RPMI8226 (cell line): ENCODE data around the gene TMPRSS2.

Experiments
- DNase-seq: peaks from one replicate; pipeline ENCODE4 v3.0.0-alpha.2; 2015

Gene TMPRSS2

GRCh38 chr21:41507521-41508414, at the start of gene TMPRSS2:
TMPRSS2 (minus strand) TSS chr21:41508158; CDS start chr21:41498133, 10,025 bp downstream.
- DNase-seq, result no peak

GRCh38 chr21:41555057-41555456, 47.1 kb upstream of the TMPRSS2 start:
- no peak for DNase-seq

- DNase-seq, result no peak
Measured at GRCh38 chr21:41552254-41552653, 44.3 kb upstream of the TMPRSS2 start.

- DNase-seq, result no peak
Measured at GRCh38 chr21:41548781-41549180, 40.8 kb upstream of the TMPRSS2 start.

- no peak for DNase-seq
Measured at GRCh38 chr21:41547111-41547510, 39.2 kb upstream of the TMPRSS2 start.

- DNase-seq, result peak; percentile 54
Measured at GRCh38 chr21:41545500-41546359, 37.8 kb upstream of the TMPRSS2 start.

GRCh38 chr21:41542727-41543126, 34.8 kb upstream of the TMPRSS2 start:
- no peak for DNase-seq

- peak; percentile 34 for DNase-seq
Measured at GRCh38 chr21:41537356-41537755, 29.4 kb upstream of the TMPRSS2 start.

- DNase-seq, result peak; percentile 84
Measured at GRCh38 chr21:41536827-41537103, 28.8 kb upstream of the TMPRSS2 start.

GRCh38 chr21:41536076-41536826, 28.3 kb upstream of the TMPRSS2 start:
- no peak for DNase-seq

GRCh38 chr21:41530366-41530765, 22.4 kb upstream of the TMPRSS2 start:
- DNase-seq, result no peak

- DNase-seq, result no peak
Measured at GRCh38 chr21:41529769-41530168, 21.8 kb upstream of the TMPRSS2 start.

GRCh38 chr21:41526478-41527087, 18.6 kb upstream of the TMPRSS2 start:
- peak; percentile 37 for DNase-seq

GRCh38 chr21:41523175-41523574, 15.2 kb upstream of the TMPRSS2 start:
- no peak for DNase-seq

GRCh38 chr21:41521489-41522027, 13.6 kb upstream of the TMPRSS2 start:
- no peak for DNase-seq

GRCh38 chr21:41520560-41521442, 12.8 kb upstream of the TMPRSS2 start:
- no peak for DNase-seq

- no peak for DNase-seq
Measured at GRCh38 chr21:41519806-41520559, 12.0 kb upstream of the TMPRSS2 start.

- no peak for DNase-seq
Measured at GRCh38 chr21:41518757-41519156, 10.8 kb upstream of the TMPRSS2 start.

GRCh38 chr21:41511858-41512257, 3.9 kb upstream of the TMPRSS2 start:
- no peak for DNase-seq

GRCh38 chr21:41510500-41510899, 2.5 kb upstream of the TMPRSS2 start:
- DNase-seq, result no peak

GRCh38 chr21:41509733-41510132, 1.8 kb upstream of the TMPRSS2 start:
- no peak for DNase-seq
